NCI-H1694 treated with DMSO at 0.1 percent for 48 hours (cell line): Measurements from ENCODE around the gene CYLC1.

ENCODE experiments used
- DNase-seq: peaks from one replicate; lab custom pipeline; 2025; lab: John Stamatoyannopoulos, UW

Gene CYLC1, protein sequence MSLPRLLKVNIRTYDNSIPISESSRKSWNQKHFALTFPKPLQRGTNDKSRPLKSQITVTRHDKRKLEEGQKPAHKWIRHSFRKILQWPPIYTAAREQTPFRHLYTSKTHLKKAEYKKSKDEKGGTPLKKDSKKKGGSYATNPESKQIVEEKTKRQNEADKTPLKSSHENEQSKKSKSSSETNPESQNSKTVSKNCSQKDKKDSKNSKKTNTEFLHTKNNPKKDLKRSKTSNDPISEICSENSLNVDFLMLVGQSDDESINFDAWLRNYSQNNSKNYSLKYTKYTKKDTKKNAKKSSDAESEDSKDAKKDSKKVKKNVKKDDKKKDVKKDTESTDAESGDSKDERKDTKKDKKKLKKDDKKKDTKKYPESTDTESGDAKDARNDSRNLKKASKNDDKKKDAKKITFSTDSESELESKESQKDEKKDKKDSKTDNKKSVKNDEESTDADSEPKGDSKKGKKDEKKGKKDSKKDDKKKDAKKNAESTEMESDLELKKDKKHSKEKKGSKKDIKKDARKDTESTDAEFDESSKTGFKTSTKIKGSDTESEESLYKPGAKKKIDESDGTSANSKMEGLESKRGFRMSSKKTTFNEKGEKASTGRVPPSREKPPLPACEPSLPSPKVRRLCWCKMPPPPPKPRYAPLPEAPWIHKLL

DNA sequence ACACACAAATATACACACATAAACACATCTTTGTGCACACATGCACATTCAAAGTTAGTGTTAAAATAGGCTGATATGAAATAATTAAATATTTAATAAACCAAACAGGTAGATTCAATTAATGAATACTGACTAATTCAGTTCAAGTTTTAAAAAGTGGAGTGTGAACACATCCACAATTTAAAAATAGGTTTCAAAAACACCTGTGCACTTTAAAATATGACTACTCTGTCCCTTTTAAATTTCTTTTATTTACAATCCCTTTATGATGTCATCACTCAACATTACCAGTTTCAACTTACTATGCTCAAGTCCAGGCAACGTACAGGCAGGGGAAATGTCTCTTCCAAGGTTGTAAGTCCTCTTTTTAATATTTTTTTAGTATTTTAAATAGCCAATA, at the start of gene CYLC1:
TSS of gene CYLC1 (plus strand) at position 301 of the 400 bp plus-strand sequence. CDS start at position 338, 37 bp downstream.
- no peak for DNase-seq

DNA sequence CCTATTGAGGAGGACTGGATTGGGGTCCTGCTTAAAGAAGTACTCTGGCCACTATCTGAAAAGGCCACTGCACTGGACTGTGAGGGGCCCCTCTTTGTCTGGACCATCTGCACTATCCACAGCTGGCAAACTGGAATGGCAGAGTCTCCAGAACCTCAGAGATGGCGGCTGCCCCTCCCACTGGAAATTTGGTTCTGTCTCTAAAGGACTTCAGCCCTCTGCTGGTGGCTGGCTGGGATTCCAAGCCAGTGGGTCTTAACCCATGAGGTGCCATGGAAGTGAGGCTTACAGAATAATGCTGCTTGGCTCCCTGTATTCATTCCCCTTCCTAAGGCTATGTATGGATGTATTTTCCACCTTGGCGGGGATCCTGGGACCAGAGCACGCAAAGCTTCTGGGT, 41.6 kb upstream of the CYLC1 start:
- no peak for DNase-seq

DNA sequence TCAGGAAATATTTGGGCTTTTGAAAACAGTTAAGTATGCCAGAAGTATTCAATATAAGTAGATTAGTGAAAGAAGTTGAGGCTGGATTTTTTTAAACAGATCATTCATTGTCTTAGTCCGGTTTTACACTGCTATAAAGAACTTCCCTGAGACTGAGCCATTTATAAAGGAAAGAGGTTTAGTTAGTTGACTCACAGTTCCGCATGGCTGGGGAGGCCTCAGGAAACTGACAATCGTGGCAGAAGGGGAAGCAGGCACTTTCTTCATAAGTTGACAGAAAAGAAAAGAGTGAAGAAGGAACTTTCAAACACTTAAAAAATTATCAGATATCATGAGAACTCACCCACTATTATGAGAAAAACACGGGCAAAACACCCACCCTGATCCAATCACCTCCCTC, 31.1 kb upstream of the CYLC1 start:
- no peak for DNase-seq

DNA sequence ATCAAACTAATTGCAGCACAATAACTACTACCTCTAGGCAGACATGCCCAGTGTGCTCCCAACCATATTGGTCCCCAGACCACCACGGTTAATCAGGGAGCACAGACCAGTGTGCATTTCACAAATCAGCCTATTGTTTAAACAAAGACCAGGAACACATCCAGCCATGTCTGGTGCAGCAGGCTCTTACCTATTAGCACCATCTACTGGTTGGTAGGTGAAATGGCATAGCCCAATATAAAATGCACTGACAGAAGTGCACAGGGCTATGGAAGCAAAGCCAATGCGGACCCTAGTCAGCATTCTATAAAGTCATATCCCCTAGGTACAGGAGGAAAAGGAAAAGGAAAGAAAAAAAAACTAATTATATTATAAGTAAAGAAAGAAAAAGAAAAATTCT, 15.5 kb upstream of the CYLC1 start:
- peak; percentile 13 for DNase-seq

DNA sequence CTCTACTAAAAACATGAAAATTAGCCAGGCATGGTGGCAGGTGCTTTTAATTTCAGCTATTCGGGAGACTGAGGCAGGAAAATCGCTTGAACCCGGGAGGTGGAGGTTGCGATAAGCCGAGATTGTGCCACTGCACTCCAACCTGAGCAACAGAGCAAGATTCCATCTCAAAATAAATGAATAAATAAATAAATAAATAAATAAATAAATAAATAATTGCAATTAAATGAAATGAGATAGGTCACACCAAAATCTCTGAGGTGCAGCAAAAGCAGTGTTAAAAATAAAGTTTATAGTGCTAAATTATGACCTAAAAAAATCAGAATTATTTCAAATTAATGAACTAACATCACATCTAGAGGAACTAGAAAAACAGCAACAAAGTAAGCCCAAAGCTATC, 13.6 kb upstream of the CYLC1 start:
- no peak for DNase-seq

DNA sequence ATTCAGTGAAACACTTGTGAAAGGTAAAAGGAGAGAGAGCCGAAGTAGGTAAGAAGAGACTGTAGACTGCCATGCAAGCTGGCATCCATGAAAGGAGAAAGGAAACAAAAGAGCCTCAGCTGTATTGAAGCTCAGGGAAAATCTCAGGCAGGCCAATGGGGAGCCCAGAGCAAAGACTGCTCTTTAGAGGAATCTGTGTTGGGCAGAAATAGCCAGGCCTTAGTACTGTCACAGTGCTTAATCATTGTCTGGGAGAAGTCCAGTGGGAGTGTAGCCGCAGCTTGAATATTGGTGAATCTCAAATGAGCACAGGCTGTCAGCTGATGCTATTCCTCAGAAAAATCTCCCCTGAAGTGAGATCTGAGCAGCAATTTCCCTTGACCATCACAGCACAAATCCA, 27.6 kb downstream of the CYLC1 start:
- no peak for DNase-seq

DNA sequence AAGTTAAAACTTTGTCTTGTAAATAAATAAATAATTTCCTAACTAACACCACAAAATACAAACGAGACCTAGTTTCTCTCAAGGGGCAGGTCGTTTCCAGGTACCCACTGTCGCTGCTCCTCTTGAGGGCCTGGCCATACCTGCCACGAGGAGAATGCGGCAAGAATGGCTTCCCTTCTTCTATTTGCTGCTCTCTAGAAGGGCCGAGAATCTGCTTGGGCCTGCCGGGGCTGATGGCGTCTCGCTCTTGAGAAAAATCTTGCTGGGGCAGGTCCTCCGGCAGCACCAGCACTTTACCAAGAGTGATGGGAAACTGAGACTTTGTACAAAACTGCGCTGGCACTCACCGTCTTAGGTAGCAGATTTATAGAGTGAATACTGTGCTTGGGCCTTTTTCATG, 31.5 kb downstream of the CYLC1 start:
- no peak for DNase-seq

DNA sequence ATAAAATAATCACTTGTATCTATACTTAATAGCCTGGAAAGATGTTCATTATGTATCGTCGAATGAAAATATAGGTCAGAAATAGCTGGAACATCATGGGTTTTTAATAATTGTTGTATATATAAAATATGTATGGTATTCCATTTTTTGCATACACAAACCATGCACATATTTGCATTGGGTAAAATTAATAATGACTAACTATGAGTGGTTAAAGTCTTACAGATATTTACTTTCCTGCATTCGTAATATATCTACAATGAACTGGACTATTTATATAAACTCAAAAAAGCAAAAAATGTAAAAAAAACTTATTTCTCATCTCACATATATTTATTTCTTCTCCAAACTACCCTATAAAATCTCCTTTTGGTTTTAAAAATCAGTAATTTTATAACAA, 46.0 kb downstream of the CYLC1 start:
- DNase-seq: no peak

DNA sequence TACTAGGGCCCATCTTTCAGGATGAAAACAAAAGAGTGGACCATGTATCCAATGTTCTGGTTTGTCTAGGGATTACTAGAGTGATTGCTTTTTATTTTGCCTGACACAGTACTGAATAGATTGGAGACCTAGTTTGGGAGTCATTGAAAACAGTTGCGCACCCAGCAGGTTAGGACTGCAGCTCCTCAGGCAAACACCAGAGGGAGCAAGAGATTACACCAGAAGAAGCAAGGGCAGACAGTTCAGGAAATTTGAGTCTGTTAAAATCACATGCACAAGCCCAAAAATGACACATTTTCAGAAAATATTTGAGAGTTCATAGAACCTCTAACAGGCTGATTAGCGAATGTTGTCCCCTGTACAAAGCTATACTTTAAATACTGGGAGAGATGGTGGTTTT, 55.6 kb downstream of the CYLC1 start:
- peak; percentile 11 for DNase-seq

DNA sequence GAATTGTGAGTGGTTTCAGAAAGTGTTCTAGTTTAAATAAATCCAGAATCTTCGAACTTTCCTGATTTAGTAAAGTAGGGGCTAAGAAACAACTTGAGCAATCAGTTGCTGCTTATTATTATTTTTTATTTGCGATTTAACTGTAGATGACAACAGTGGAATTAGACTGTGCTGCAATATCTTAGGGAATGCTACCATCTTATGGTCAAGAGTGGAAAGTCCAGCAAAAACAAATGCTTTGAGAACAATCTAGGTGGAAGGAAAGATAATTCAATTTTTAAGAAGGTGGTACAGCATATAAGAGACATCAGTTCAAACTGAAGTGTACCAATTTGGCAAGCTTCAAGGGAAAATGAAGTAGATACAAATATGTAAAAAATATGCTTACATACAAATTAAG, 73.3 kb downstream of the CYLC1 start:
- no peak for DNase-seq
